ENCODE results near the gene PLIN5. TPM values are rescaled to one million over a fixed set of nuclear protein-coding genes. Genes with fewer than 3 reads are reported as not detected.

PLIN5 gene
- total RNA-seq, 2 experiments from 2014 or later, result 0.27 TPM; not detected in 1

- TF ChIP-seq CTCF (IDR thresholded peaks at IDR 0.05), result no peak
- no peaks in the 10 kb centered on the region for H3K4me1 Mint-ChIP-seq (ENCODE audit: low read depth)
Observed at GRCh38 chr19:4550018-4550417, 15.0 kb upstream of the PLIN5 start.

GRCh38 chr19:4548238-4548584, 13.2 kb upstream of the PLIN5 start:
- peaks cover 3% of the 10 kb centered on the region for H3K27me3 Mint-ChIP-seq
- H3K4me1 Mint-ChIP-seq (ENCODE audit: low read depth), result no peaks in the 10 kb centered on the region
- TF ChIP-seq CTCF (IDR thresholded peaks at IDR 0.05), result no peak
- no peak overlapping the region for H3K4me3 Mint-ChIP-seq
- no peak overlapping the region for H3K27ac Mint-ChIP-seq
- H3K9me3 Mint-ChIP-seq, result no peaks in the 10 kb centered on the region
- intact Hi-C loops (cut with micrococcal nuclease), result no loop called here
- no peak for ATAC-seq
- H3K36me3 Mint-ChIP-seq (ENCODE audit: low read depth), result no peaks in the 10 kb centered on the region
- no peak for DNase-seq
- CTCF ChIA-PET, result no interaction called here
- POLR2A ChIA-PET, result interaction anchor here (0.6 kb wide), 1 partner anchor 78 kb away, joined by 3 read pairs; no protein-coding TSS in a partner anchor

More at GRCh38 chr19:4550018-4550417, 15.0 kb upstream of the PLIN5 start:
- intact Hi-C loops (cut with micrococcal nuclease), result no loop called here
- H3K27ac Mint-ChIP-seq, result no peak overlapping the region
- DNase-seq (no peak), ATAC-seq (no peak)
- H3K27me3 Mint-ChIP-seq, result peaks cover 3% of the 10 kb centered on the region
- no peak overlapping the region for H3K4me3 Mint-ChIP-seq
- H3K9me3 Mint-ChIP-seq, result no peaks in the 10 kb centered on the region
- CTCF ChIA-PET, result no interaction called here
- H3K36me3 Mint-ChIP-seq (ENCODE audit: low read depth), result no peaks in the 10 kb centered on the region
- POLR2A ChIA-PET, result no interaction called here

- Mint-ChIP-seq H3K36me3 (ENCODE audit: low read depth) (no peaks in the 10 kb centered on the region), H3K27me3 (peaks cover 3% of the 10 kb centered on the region), H3K4me3 (no peak overlapping the region), H3K27ac (no peak overlapping the region), H3K4me1 (ENCODE audit: low read depth) (no peaks in the 10 kb centered on the region), H3K9me3 (no peaks in the 10 kb centered on the region)
- intact Hi-C loops (cut with micrococcal nuclease), result no loop called here
- ATAC-seq (peak; percentile 58), DNase-seq (peak; percentile 43)
- POLR2A ChIA-PET, result interaction anchor here (0.6 to 1.1 kb wide), 2 partner anchors 78 to 137 kb away, joined by 3 read pairs; no protein-coding TSS in a partner anchor
- TF ChIP-seq CTCF (IDR thresholded peaks at IDR 0.05), result peak; percentile 34
- CTCF ChIA-PET, result interaction anchor here (0.7 to 1.5 kb wide), 5 partner anchors 12 to 89 kb away, joined by 3 to 6 read pairs (median 4); partner anchors contain the start of gene PLIN5
Observed at GRCh38 chr19:4547303-4548237, 12.5 kb upstream of the PLIN5 start.

GRCh38 chr19:4543842-4544647, 9.0 kb upstream of the PLIN5 start:
- POLR2A ChIA-PET, result no interaction called here
- ATAC-seq, result no peak
- DNase-seq, result no peak
- CTCF ChIA-PET, result interaction anchor here (1.5 kb wide), 1 partner anchor 19 kb away, joined by 9 read pairs; no protein-coding TSS in a partner anchor
- Mint-ChIP-seq H3K36me3 (ENCODE audit: low read depth) (no peaks in the 10 kb centered on the region), H3K27ac (no peak overlapping the region), H3K4me1 (ENCODE audit: low read depth) (peaks cover 9% of the 10 kb centered on the region), H3K27me3 (peaks cover 3% of the 10 kb centered on the region), H3K4me3 (no peak overlapping the region), H3K9me3 (peaks cover 1% of the 10 kb centered on the region)
- no peak for TF ChIP-seq CTCF (IDR thresholded peaks at IDR 0.05)
- intact Hi-C loops (cut with micrococcal nuclease), result no loop called here
